ENCODE data around the gene SLC11A2. TPM values are rescaled to one million over a fixed set of nuclear protein-coding genes. Genes with fewer than 3 reads are reported as not detected.

Gene SLC11A2
- polyA plus RNA-seq, 1 of the 3 experiments (the other 2 are of a cell fraction), result 27.7 TPM

GRCh38 chr12:51020448-51021182, 5.6 kb downstream of the SLC11A2 start:
- DNase-seq, result no peak
- no peak overlapping the region for H3K9ac ChIP-seq
- no peak overlapping the region for H3K4me3 ChIP-seq (ENCODE audit: low read depth in 2 of 2, low read length in 1 of 2)
- no peaks in the 10 kb centered on the region for H3K9me3 ChIP-seq
- peaks cover 100% of the 10 kb centered on the region for H3K79me2 ChIP-seq (ENCODE audit: insufficient read depth)
- ChIA-PET CTCF (interaction anchor here (2.5 kb wide), 1 partner anchor 255 kb away, joined by 9 read pairs; no protein-coding TSS in a partner anchor), POLR2A (no interaction called here)
- TF ChIP-seq SIN3A (IDR thresholded peaks at IDR 0.05; ENCODE audit: borderline replicate concordance, low read depth, low read length), result no peak
- no peak for TF ChIP-seq EZH2phosphoT487 (IDR thresholded peaks at IDR 0.05; ENCODE audit: borderline replicate concordance, low read depth)
- no peak for TF ChIP-seq NFIC (IDR thresholded peaks at IDR 0.05; ENCODE audit: borderline replicate concordance)
- no peak for TF ChIP-seq GABPA (IDR thresholded peaks at IDR 0.05; ENCODE audit: low read depth)
- no peak for TF ChIP-seq EP300 (IDR thresholded peaks at IDR 0.05; ENCODE audit: borderline replicate concordance in 1 of 2, low read depth in 1 of 2, low read length in 1 of 2)
- no peak for TF ChIP-seq RAD21 (IDR thresholded peaks at IDR 0.05; ENCODE audit: low read length)
- no peak for TF ChIP-seq TCF12 (IDR thresholded peaks at IDR 0.05)
- TF ChIP-seq FOXM1 (IDR thresholded peaks at IDR 0.05; ENCODE audit: low read depth), result no peak
- no peak for TF ChIP-seq RXRA (IDR thresholded peaks at IDR 0.05; ENCODE audit: borderline replicate concordance, low read depth)
- no peak for TF ChIP-seq TEAD4 (IDR thresholded peaks at IDR 0.05; ENCODE audit: borderline replicate concordance, insufficient read depth)
- no peak for TF ChIP-seq GATA2 (CRISPR knock-in tag; IDR thresholded peaks at IDR 0.05)
- TF ChIP-seq IRF3 (IDR thresholded peaks at IDR 0.05; ENCODE audit: low read depth, low read length), result no peak
- no peak for TF ChIP-seq TAF1 (IDR thresholded peaks at IDR 0.05; ENCODE audit: borderline replicate concordance, low read depth, low read length)
- TF ChIP-seq, protein P1, sequence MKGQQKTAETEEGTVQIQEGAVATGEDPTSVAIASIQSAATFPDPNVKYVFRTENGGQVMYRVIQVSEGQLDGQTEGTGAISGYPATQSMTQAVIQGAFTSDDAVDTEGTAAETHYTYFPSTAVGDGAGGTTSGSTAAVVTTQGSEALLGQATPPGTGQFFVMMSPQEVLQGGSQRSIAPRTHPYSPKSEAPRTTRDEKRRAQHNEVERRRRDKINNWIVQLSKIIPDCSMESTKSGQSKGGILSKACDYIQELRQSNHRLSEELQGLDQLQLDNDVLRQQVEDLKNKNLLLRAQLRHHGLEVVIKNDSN (IDR thresholded peaks at IDR 0.05; ENCODE audit: borderline replicate concordance, low read depth), result no peak
- no peak for TF ChIP-seq POLR2AphosphoS5 (IDR thresholded peaks at IDR 0.05; ENCODE audit: low read depth, low read length)
- TF ChIP-seq, protein P2, sequence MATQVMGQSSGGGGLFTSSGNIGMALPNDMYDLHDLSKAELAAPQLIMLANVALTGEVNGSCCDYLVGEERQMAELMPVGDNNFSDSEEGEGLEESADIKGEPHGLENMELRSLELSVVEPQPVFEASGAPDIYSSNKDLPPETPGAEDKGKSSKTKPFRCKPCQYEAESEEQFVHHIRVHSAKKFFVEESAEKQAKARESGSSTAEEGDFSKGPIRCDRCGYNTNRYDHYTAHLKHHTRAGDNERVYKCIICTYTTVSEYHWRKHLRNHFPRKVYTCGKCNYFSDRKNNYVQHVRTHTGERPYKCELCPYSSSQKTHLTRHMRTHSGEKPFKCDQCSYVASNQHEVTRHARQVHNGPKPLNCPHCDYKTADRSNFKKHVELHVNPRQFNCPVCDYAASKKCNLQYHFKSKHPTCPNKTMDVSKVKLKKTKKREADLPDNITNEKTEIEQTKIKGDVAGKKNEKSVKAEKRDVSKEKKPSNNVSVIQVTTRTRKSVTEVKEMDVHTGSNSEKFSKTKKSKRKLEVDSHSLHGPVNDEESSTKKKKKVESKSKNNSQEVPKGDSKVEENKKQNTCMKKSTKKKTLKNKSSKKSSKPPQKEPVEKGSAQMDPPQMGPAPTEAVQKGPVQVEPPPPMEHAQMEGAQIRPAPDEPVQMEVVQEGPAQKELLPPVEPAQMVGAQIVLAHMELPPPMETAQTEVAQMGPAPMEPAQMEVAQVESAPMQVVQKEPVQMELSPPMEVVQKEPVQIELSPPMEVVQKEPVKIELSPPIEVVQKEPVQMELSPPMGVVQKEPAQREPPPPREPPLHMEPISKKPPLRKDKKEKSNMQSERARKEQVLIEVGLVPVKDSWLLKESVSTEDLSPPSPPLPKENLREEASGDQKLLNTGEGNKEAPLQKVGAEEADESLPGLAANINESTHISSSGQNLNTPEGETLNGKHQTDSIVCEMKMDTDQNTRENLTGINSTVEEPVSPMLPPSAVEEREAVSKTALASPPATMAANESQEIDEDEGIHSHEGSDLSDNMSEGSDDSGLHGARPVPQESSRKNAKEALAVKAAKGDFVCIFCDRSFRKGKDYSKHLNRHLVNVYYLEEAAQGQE (IDR thresholded peaks at IDR 0.05; ENCODE audit: low read depth, low read length), result no peak
- no peak for TF ChIP-seq RCOR1 (IDR thresholded peaks at IDR 0.05; ENCODE audit: low read length)
- no peak for TF ChIP-seq CHD2 (IDR thresholded peaks at IDR 0.05; ENCODE audit: low read length, partially characterized antibody)
- H3K9me2 ChIP-seq, result no peaks in the 10 kb centered on the region
- H3K27me3 ChIP-seq (ENCODE audit: insufficient read depth), result no peaks in the 10 kb centered on the region
- peaks cover 0 to 2% of the 10 kb centered on the region in 2 experiments; a peak in 2 of 4 replicates for H3K4me1 ChIP-seq (ENCODE audit: control insufficient read depth in 1 of 2, insufficient read depth in 2 of 2, low read depth in 1 of 2, low read length in 1 of 2)
- H3F3A ChIP-seq (replicated peaks; ENCODE audit: insufficient read depth), result no peaks in the 10 kb centered on the region
- no peaks in the 10 kb centered on the region for H3K36me3 ChIP-seq (replicated peaks in 1 of 2; ENCODE audit: control insufficient read depth in 1 of 2, insufficient read depth in 2 of 2, low read length in 1 of 2)
- H3K4me2 ChIP-seq, result no peak overlapping the region
- 89% methylated on average over 7 of the region's 7 CpGs for WGBS (ENCODE audit: low lambda C conversion rate)
- H3K27ac ChIP-seq (ENCODE audit: low read depth in 2 of 2, low read length in 1 of 2), result no peak overlapping the region
- H4K20me1 ChIP-seq (ENCODE audit: insufficient read depth), result no peaks in the 10 kb centered on the region
- no peak overlapping the region for H2AFZ ChIP-seq (ENCODE audit: low read depth)
